GM19324 (cell line): Measurements from ENCODE around the gene ST6GALNAC5.
"Not testable (repeated sequence)": the region's sequence is repeated elsewhere in the genome, so short reads cannot be mapped to it uniquely, and the experiment has no call there.

Experiments
- ATAC-seq: cut with Tn5 transposase; IDR thresholded peaks from one replicate; pipeline ENCODE4 v1.9.1; 2021; ENCODE audit warnings: mild to moderate bottlenecking, moderate library complexity; ENCODE audit not compliant: unreplicated experiment, low FRiP score

The ST6GALNAC5 gene

DNA sequence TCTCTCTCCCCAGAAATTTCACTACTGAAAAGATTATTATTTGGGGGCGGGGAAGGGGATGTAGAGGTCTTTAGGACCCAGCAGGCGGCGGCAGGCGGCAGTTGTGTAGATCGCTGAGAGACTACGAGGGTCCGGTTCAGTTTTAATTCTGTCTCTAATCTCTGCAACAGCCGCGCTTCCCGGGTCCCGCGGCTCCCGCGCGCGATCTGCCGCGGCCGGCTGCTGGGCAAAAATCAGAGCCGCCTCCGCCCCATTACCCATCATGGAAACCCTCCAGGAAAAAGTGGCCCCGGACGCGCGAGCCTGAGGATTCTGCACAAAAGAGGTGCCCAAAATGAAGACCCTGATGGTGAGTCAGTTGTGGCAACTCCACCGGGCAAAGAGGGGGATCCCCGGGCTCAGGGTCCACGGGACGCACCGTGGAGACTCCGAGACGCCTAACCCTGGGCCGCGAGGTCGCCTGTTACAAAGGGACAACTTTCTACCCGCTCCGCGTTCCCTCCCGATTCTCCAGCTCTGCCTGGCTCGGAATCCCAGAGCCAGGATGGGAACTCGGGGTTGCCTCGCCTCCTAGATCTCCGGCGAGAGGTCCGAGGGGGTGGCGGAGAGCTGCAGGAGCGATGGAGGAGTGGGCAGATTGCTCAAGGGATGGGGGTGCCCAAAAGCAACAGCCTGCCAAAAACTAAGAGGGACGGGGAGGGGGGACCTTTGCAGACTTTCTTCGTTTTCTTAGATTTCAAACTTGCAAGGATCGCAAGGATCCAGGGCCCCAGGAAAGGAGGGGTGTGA lies at the start of gene ST6GALNAC5:
ST6GALNAC5 (plus strand) TSS at position 139 of the 789 bp plus-strand sequence.
- no peak for ATAC-seq

DNA sequence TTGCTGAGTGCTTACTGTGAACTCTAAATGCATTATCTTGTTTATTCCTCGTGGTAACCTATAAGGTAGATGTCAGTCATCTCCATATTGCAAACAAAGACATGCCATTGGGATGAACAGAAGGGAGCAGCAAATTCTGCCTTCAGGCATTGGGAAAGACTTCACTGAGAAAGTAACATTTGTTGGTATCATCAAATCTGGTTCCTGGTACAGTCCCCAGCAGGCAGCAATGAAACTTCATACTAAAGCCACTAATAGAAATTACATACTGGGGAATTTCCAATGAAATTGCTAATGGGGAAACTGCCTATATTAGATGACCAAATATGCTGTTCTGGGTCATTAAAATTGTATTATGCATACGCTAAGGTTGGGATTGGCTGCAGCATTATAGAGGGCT lies 47.3 kb upstream of the ST6GALNAC5 start:
- no peak for ATAC-seq

- not testable (repeated sequence) for ATAC-seq
Measured at GRCh38 chr1:76822961-76823360, 44.3 kb upstream of the ST6GALNAC5 start.

GRCh38 chr1:76824106-76824505 lies 43.2 kb upstream of the ST6GALNAC5 start:
- no peak for ATAC-seq

DNA sequence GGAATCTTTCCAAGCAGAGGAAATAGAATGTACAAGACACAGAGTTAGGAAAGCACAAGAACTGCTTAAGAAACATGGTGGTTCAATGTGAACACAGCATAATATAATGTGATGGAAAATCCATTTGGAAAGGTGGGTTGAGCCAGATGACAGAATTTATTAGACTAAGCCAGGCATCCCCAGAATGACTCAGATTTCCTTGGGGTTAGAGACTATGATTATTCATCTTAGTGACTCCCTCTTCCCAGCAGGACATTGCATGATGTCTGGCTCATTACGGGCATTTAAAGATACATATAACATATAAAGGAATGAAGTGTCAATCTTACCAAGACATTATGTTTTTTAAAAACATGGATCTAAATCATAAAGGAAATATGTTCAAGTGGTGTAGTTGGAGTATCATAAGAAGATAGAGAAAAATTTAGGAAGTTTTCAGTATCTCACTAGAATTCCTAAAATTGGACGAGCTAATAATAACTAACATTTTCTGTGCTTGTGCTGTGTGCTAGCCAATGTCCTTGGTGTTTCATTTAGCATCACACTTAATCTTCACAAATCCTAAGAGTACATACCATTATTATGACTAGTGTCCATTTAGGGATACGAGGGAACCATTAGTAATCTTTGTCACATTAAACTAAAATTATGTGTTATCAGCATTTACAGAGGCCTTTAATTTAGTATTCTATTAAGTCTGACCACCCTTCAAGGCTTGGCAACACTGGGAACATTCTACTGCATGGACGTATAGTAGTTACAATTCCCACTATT lies 41.0 kb upstream of the ST6GALNAC5 start:
- no peak for ATAC-seq

- no peak for ATAC-seq
Measured at GRCh38 chr1:76827066-76827465, 40.2 kb upstream of the ST6GALNAC5 start.

DNA sequence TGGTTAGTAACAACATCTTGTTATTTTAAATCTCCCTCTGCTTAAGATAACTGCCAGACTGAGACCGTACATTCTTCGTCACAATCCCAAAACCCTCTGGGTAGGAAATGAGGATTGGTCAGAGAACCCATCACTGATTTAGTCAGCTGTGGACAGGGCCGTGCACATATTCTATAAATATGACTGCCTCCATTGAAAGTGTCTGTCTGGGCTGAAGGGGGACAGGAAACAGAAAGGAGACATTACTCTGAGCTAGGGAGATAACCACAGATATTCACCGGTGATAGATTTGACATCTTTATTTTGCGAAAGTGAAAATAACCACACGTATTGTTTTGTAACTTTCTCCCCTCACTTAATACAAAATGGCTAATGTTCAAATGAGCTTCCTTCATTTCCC lies 36.9 kb upstream of the ST6GALNAC5 start:
- ATAC-seq = peak; percentile 66

DNA sequence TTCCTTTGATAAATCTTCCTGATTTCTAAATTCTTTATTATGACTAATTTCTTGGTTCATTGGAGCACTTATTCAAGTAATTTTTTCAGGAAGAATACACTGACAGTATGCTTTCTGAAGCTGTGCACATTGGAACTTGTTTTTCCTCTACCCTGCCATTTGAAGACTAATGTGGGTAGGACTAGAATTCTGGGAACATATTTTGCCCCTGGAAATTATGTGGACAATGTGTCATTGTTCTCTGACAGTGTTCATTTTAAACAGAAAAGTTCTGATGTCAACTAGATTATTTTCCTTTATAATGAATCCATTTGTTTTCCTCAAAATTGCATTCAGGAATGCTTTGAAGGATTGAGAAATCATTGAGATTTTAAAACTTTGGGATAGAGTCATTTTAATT lies 34.8 kb upstream of the ST6GALNAC5 start:
- no peak for ATAC-seq

- no peak for ATAC-seq
Measured at GRCh38 chr1:76833151-76833550, 34.1 kb upstream of the ST6GALNAC5 start.

DNA sequence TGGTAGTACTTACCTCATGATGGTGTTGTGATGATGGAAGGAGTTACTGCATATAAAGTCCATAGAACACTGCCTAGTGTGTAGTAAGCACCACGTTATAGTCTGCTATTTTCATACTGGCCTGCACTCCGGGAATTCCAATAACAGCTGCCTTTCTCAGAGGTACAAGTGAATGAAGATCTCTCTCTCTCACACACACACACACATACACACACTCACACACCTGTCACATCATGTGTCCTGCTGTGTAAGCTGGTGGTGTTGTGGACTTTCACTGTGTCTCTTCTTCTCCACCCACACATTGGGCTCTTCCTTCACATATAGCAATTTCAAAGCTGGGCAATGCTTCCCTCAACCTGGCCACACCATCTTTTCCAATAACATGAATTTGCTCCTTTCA lies 33.4 kb upstream of the ST6GALNAC5 start:
- no peak for ATAC-seq

DNA sequence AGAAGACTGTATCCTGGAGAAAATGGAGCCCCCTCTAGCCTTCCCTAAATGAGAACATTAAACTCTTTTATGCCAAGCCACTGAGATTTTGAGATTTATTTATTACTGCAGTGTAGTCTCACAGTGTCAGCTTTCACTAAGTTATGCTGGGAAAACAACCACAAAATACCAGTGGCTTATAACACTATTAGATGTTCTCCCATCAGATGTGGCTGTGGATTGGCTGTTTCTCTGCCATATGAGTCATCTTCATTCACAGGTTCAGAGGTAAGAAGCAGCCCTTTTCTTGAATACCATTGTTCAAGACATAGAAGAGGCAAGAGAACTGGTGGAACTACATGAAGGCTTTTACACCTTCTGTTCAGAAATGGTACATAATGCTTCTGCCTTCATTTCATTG lies 32.1 kb upstream of the ST6GALNAC5 start:
- no peak for ATAC-seq

DNA sequence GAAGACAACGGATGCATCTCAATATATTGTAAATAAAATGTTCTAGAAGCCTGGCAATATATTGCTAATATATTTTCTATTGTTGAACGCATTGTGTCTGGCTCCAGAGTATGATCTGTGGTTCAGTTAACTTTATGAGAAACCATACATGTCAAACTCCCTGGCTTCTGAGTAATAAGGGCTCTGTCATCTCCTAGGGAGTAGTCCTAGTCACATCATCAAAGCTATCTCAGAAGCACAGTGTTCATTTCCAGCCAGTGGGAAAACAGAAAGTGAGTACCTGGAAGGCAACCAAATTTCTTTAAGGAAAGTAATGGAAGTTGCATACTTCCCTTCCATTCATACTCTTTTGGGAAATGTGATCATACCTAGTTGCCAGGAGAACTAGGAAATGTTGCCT lies 27.0 kb upstream of the ST6GALNAC5 start:
- no peak for ATAC-seq

DNA sequence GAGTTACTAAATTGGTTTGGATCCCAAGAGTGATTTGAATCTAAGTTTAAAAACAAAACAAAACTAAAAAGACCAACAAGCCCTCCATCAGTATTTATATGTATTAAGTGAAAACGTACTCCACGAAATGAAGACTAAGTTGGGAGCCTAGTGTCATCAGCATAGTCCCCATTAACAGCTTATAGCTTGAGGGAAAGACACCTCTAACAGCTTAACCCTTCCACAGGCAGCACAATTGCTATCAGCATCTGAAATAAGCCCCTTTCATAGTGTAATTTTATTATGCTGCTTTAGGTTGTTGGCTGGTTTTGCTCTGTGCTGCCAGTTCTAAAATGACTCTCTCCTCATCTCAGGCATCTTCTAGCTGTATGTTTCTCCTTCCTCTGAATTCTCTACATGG lies 25.8 kb upstream of the ST6GALNAC5 start:
- no peak for ATAC-seq

GRCh38 chr1:76843821-76844464 lies 23.3 kb upstream of the ST6GALNAC5 start:
- ATAC-seq = no peak

GRCh38 chr1:76854255-76854654 lies 13.0 kb upstream of the ST6GALNAC5 start:
- no peak for ATAC-seq

DNA sequence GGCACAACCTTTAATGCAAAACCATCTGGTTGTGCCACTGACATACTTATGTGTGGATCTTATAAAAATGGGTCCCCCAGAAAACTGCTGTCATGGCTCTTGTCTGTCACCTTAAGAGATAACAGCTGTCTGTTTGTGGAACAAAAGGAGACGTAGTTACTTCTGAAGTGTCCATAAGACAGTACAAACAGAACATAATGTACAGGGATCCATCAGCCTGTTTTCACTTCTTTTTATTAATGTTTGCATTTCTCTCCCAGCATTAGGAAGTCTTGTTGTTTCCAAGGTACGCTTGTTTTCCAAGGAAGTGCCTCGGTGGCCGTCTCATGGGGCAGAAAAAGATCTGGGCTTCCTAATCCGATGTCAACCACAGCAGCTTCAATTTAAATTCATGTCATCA lies 11.2 kb upstream of the ST6GALNAC5 start:
- ATAC-seq = no peak

DNA sequence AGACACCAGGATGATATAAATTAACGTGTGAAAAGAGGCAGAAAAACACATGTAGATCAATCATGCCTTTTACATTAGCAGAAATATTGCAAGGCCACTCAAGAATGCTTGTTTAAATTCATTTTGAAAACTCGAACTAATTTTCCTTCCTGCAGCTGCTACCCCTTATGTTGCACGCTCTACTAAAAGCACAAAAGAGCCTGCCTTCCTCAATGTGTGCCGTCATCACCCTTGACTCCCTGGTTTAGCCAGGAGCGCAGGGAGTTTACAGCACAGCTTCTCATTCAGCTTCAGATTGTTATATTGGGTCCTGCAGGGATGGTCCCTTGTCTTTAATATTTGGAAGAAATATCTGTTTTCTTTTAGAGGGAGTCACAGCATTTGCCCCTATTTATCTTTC lies 10.1 kb upstream of the ST6GALNAC5 start:
- no peak for ATAC-seq

GRCh38 chr1:76857973-76858372 lies 9.3 kb upstream of the ST6GALNAC5 start:
- ATAC-seq = no peak

DNA sequence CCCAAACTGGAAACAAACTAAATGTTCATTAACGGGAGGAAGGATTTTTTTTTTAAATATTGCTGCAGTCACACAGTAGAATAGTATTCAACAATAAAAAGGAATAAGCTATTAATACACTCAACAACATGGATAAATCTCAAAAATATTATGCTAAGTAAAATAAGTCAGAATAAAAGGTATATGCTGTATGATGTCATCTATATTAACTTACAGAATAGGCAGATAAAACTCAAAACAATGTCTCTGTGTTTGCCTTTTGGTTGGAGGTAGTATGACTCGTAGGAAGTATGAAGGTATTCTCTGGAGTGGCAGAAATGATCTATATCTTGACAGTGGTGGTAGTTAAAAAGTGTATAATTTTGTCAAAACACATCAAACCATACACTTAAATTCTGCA lies 6.1 kb upstream of the ST6GALNAC5 start:
- no peak for ATAC-seq

DNA sequence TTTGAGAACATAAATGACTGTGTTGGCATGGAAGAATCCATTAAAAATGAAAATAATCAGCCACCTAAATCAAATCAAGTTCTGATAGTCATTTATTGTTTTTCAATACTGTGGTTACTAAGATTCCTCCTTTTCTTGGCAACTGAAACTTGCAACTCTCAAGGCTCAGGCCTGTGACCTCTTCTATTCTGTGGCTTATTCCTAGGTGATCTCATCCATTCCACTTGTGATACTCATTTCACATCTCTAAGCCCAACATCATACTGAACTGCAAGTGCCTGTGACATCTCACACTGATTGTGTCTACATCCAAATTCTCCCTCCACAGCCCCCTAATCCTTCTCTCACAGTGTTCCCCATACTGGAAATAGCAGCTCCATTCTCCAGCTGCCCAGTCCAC lies 4.8 kb upstream of the ST6GALNAC5 start:
- ATAC-seq = no peak

- ATAC-seq = no peak
Measured at GRCh38 chr1:76864383-76864782, 2.9 kb upstream of the ST6GALNAC5 start.
